ENCODE results near the gene MEPE. TPM values are rescaled to one million over a fixed set of nuclear protein-coding genes. Genes with fewer than 3 reads are reported as not detected.

The MEPE gene
- total RNA-seq (not detected), polyA plus RNA-seq (not detected)
- long read RNA-seq, donor 1 = 0 reads
- long read RNA-seq, donor 2 = 0 reads
- long read RNA-seq, donor 3 = 0 reads
- long read RNA-seq, donor 4 = 0 reads
- long read RNA-seq, donor 5 = 0 reads
- long read RNA-seq, donor 6 = 0 reads
- long read RNA-seq, donor 7 = 0 reads
- long read RNA-seq, donor 8 = 0 reads
- long read RNA-seq, donor 9 = 0 reads
- long read RNA-seq, donor 10 = 0 reads

GRCh38 chr4:87832669-87833068, at the start of gene MEPE:
MEPE (plus strand) TSS chr4:87832969; CDS start chr4:87834715, 1,746 bp downstream.
- WGBS, 4 donors = 95 to 96% (median 96%) methylated on average over 2 of the region's 2 CpGs
- H3K9me3 ChIP-seq (replicated peaks in 1 of 3) = no peaks in the 10 kb centered on the region

GRCh38 chr4:87783781-87784180, 49.0 kb upstream of the MEPE start:
- no peak overlapping the region for H3K27ac ChIP-seq
- no peak overlapping the region for H3K4me3 ChIP-seq
- WGBS, 4 donors = 90 to 98% (median 92%) methylated on average over 2 of the region's 2 CpGs
- intact Hi-C loops (cut with DNase I) = no loop called here
- no peaks in the 10 kb centered on the region for H3K36me3 ChIP-seq (replicated peaks in 1 of 2)
- H3K4me1 ChIP-seq (replicated peaks in 1 of 2) = no peaks in the 10 kb centered on the region
- no peaks in the 10 kb centered on the region for H3K9me3 ChIP-seq (replicated peaks in 1 of 3)
- no peak for TF ChIP-seq POLR2A (IDR thresholded peaks at IDR 0.05)
- no peak for TF ChIP-seq CTCF (IDR thresholded peaks at IDR 0.05)
- no peaks in the 10 kb centered on the region for H3K27me3 ChIP-seq
- no peak for DNase-seq

More at GRCh38 chr4:87832669-87833068, at the start of gene MEPE:
- Histone ChIP-seq H3K27me3 (no peaks in the 10 kb centered on the region), H3K27ac (no peak within 1 kb of the TSS), H3K4me1 (replicated peaks in 1 of 2) (no peaks in the 10 kb centered on the region), H3K36me3 (replicated peaks in 1 of 2) (no peaks in the 10 kb centered on the region), H3K4me3 (no peak within 1 kb of the TSS)
- intact Hi-C loops (cut with DNase I) = no loop called here
- no peak for DNase-seq
- TF ChIP-seq CTCF (IDR thresholded peaks at IDR 0.05) (no peak), POLR2A (IDR thresholded peaks at IDR 0.05) (no peak)

GRCh38 chr4:87785731-87786509, 46.8 kb upstream of the MEPE start:
- WGBS, 4 donors = 85 to 89% (median 86%) methylated on average over 12 to 15 of the region's 15 CpGs
- no peak overlapping the region for H3K4me3 ChIP-seq
- H3K4me1 ChIP-seq (replicated peaks in 1 of 2) = no peaks in the 10 kb centered on the region
- no peak overlapping the region for H3K27ac ChIP-seq
- H3K36me3 ChIP-seq (replicated peaks in 1 of 2) = no peaks in the 10 kb centered on the region
- no peak for DNase-seq
- H3K9me3 ChIP-seq (replicated peaks in 1 of 3) = no peaks in the 10 kb centered on the region
- H3K27me3 ChIP-seq = no peaks in the 10 kb centered on the region
- TF ChIP-seq CTCF (IDR thresholded peaks at IDR 0.05) (no peak), POLR2A (IDR thresholded peaks at IDR 0.05) (no peak)
- intact Hi-C loops (cut with DNase I) = no loop called here

- Histone ChIP-seq H3K36me3 (replicated peaks in 1 of 2) (no peaks in the 10 kb centered on the region), H3K4me1 (replicated peaks in 1 of 2) (no peaks in the 10 kb centered on the region), H3K27me3 (no peaks in the 10 kb centered on the region), H3K4me3 (no peak within 1 kb of the TSS), H3K27ac (no peak within 1 kb of the TSS), H3K9me3 (replicated peaks in 1 of 3) (no peaks in the 10 kb centered on the region)
- intact Hi-C loops (cut with DNase I) = no loop called here
- no peak for DNase-seq
- WGBS, 4 donors = 40 to 52% (median 44%) methylated on average over 4 of the region's 4 CpGs
- TF ChIP-seq POLR2A (IDR thresholded peaks at IDR 0.05) = no peak
- no peak for TF ChIP-seq CTCF (IDR thresholded peaks at IDR 0.05)
These were observed 33.3 kb upstream of the MEPE start, which contains the start of gene IBSP for GRCh38 chr4:87799301-87800113. IBSP (plus strand) TSS chr4:87799554; CDS start chr4:87802362, 2,808 bp downstream.

All from adrenal gland (tissue), 19 donors.